ENCODE data around the gene HTT. TPM values are rescaled to one million over a fixed set of nuclear protein-coding genes. Genes with fewer than 3 reads are reported as not detected.

HTT gene
- total and polyA plus RNA-seq, 9 donors = 16.5 to 29.6 (median 22.2) TPM

DNA sequence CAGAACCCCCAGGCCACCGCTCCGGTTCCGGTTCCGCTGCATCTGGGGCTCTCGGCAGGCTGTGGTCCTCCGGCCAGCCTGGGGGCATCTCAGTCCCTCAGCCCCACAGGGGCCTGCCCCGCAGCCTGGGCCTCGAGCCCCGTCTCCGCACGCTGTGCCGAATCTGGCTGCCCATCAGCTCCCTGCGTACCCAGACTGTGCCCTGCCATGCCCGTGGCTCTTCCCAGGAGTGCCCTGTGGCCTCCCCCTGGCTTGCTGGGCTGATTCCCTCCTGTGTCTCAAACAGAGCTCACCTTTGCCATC, 173.6 kb downstream of the HTT start:
- no peak overlapping the region for H3K4me3 ChIP-seq (ENCODE audit: low read length)
- no peak for DNase-seq
- no peak overlapping the region for H3K27ac ChIP-seq (ENCODE audit: low read length)
- no peaks in the 10 kb centered on the region for H3K27me3 ChIP-seq (ENCODE audit: control insufficient read depth, insufficient read depth, low read length)
- 93% methylated on average over 14 of the region's 14 CpGs for WGBS (ENCODE audit: insufficient coverage)
- peaks cover 8% of the 10 kb centered on the region for H3K36me3 ChIP-seq (ENCODE audit: control insufficient read depth, insufficient read depth, low read length)
- H3K4me1 ChIP-seq (ENCODE audit: control insufficient read depth, insufficient read depth, low read length) = peaks cover 21% of the 10 kb centered on the region
- H3K9me3 ChIP-seq (replicated peaks; ENCODE audit: control insufficient read depth, low read depth, low read length) = no peaks in the 10 kb centered on the region

DNA sequence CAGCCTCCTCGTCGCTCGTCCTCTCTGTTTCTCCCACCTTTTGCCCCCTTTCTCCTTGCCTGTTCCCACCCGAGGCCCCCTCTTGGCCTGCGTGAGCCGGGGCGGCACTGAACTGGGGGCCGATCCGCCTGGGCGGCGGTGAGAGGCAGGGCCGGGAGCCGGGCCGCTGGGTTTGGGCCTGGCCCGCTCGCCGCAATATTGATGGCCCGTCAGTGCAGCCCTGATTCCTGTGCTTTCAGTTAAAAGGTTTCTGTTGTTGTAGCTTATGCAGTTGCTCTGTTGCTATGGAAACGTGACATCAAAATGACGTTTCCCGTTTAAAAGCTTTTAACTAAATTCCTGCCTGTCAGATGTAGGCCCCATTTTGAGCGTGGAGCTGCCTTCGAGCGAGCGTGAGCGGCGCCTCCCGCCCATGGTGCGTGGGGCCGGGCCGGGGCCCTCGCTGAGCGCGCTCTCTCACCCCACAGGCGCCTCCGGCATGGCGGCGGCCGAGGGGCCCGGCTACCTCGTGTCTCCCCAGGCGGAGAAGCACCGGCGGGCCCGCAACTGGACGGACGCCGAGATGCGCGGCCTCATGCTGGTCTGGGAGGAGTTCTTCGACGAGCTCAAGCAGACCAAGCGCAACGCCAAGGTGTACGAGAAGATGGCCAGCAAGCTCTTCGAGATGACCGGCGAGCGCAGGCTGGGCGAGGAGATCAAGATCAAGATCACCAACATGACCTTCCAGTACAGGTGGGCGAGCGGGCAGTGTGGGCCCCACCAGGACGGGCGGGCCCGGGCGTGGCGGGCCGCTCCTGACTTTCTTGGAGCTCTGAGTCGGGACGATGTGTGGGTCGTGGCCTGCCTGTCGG, 174.6 kb downstream of the HTT start, which contains the start of gene MSANTD1:
MSANTD1 (plus strand) TSS at position 349 of the 851 bp plus-strand sequence; CDS start at position 413, 64 bp downstream.
- no peaks in the 10 kb centered on the region for H3K27me3 ChIP-seq (ENCODE audit: control insufficient read depth, insufficient read depth, low read length)
- WGBS (ENCODE audit: insufficient coverage) = 76% methylated on average over 60 of the region's 72 CpGs
- H3K36me3 ChIP-seq (ENCODE audit: control insufficient read depth, insufficient read depth, low read length) = peaks cover 13% of the 10 kb centered on the region
- H3K4me3 ChIP-seq (ENCODE audit: low read length) = no peak within 1 kb of the TSS
- DNase-seq = peak; percentile 87
- no peaks in the 10 kb centered on the region for H3K9me3 ChIP-seq (replicated peaks; ENCODE audit: control insufficient read depth, low read depth, low read length)
- H3K27ac ChIP-seq (ENCODE audit: low read length) = no peak within 1 kb of the TSS
- H3K4me1 ChIP-seq (ENCODE audit: control insufficient read depth, insufficient read depth, low read length) = peaks cover 16% of the 10 kb centered on the region

DNA sequence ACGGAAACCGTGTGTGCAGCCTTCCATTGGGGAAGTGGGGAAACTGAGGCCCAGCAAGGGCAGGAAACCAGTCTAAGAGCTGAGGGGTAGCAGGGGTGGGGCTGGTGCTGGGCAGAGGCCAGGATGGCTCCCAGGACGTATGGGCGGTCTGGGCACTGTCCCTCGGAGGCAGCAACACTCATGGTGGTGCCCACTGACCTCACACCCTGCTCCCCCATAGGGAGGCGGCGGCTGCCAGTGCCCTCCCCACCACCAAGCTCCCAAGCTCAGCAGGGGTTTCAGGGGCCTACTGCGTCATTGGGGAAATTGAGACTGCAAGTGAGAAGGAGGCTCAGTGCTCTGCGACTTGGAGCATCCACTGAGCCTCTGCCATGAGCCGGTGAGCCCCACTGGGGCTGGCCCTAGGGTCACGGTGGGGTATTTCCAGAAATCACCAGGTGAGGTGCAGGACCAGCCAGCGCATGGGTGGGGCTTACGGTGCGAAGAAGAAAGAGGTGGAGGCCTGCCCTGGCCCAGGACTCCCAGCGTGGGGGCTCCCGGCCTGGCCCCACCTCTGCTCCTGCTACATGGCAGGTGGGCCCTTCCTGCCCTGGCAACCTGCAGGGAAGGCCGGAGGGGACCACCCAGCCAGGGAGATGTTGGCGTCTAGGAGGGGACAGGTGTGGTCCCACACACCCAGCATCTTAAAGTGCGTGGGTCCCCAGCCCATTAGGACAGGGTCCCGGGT, 175.4 kb downstream of the HTT start:
- WGBS (ENCODE audit: insufficient coverage) = 84% methylated on average over 16 of the region's 20 CpGs
- Histone ChIP-seq H3K27me3 (ENCODE audit: control insufficient read depth, insufficient read depth, low read length) (no peaks in the 10 kb centered on the region), H3K4me3 (ENCODE audit: low read length) (no peak overlapping the region), H3K9me3 (replicated peaks; ENCODE audit: control insufficient read depth, low read depth, low read length) (no peaks in the 10 kb centered on the region), H3K4me1 (ENCODE audit: control insufficient read depth, insufficient read depth, low read length) (peaks cover 16% of the 10 kb centered on the region), H3K36me3 (ENCODE audit: control insufficient read depth, insufficient read depth, low read length) (peaks cover 7% of the 10 kb centered on the region), H3K27ac (ENCODE audit: low read length) (no peak overlapping the region)
- DNase-seq = no peak

DNA sequence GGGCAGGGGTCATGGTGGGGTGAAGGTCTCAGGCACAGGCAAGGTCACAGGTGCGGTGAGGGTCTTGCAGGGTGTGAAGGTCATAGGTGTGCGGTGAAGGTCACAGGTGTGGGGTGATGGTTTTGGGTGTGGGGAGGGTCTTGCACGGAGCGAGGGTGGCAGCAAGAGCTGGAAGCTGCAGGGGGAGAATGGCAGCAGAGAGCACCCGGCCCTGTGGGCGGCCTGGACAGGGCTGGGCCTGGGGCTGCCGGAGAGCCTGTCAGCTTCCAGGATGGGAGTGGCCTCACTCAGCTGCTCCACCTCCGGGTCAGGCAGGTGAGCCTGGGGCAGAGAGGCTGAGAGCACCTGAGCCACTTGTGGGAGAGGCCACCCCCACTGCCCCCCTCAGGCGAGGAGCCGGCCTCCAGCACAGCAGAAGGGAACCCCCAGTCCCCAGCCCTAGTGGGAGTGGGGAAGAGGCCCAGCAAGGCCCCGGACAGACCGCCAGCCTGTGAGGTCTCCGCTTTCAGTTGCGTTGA, 176.0 kb downstream of the HTT start:
- DNase-seq = no peak
- WGBS (ENCODE audit: insufficient coverage) = 61% methylated on average over 12 of the region's 14 CpGs
- peaks cover 5% of the 10 kb centered on the region for H3K36me3 ChIP-seq (ENCODE audit: control insufficient read depth, insufficient read depth, low read length)
- no peaks in the 10 kb centered on the region for H3K9me3 ChIP-seq (replicated peaks; ENCODE audit: control insufficient read depth, low read depth, low read length)
- H3K27ac ChIP-seq (ENCODE audit: low read length) = no peak overlapping the region
- no peaks in the 10 kb centered on the region for H3K27me3 ChIP-seq (ENCODE audit: control insufficient read depth, insufficient read depth, low read length)
- H3K4me1 ChIP-seq (ENCODE audit: control insufficient read depth, insufficient read depth, low read length) = peaks cover 16% of the 10 kb centered on the region
- no peak overlapping the region for H3K4me3 ChIP-seq (ENCODE audit: low read length)

DNA sequence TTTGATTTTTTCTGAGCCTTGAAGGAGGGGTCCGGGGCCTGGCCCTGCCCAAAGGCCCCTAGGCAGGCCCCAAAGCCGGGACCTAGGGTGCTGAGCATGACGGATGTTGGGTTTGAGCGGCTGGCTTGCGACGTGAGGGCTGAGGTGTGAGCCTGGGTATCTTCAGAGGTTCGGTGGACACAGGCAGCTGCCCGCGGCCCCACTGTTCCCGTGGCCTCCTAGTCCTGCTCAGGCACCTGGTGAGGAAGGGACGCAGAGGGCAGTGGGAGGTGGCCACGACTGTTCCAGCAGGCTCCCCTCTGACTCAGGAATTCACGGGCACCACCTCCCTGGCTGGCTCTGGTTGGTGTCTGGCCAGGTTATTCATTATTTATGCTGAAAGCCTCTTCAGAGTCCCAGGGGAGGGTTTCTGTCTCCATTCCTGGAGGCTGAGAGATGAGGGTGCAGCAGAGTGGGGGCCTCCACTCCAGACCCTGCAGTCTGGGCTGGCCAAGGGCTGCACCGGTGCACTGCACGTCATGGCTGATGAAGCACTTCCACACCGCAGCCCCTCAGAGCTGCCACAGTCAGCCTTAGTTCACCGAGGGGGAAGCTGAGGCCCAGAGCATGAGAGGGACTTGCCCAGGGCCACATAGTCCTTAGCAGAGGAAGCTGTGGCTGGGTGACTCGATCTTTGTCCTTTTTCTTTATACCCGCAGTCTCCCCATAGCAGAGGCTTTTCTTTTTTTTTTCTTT, 176.6 kb downstream of the HTT start:
- Histone ChIP-seq H3K9me3 (replicated peaks; ENCODE audit: control insufficient read depth, low read depth, low read length) (no peaks in the 10 kb centered on the region), H3K4me1 (ENCODE audit: control insufficient read depth, insufficient read depth, low read length) (peaks cover 19% of the 10 kb centered on the region), H3K36me3 (ENCODE audit: control insufficient read depth, insufficient read depth, low read length) (peaks cover 5% of the 10 kb centered on the region), H3K4me3 (ENCODE audit: low read length) (no peak overlapping the region), H3K27ac (ENCODE audit: low read length) (no peak overlapping the region), H3K27me3 (ENCODE audit: control insufficient read depth, insufficient read depth, low read length) (no peaks in the 10 kb centered on the region)
- no peak for DNase-seq
- WGBS (ENCODE audit: insufficient coverage) = 78% methylated on average over 16 of the region's 19 CpGs

DNA sequence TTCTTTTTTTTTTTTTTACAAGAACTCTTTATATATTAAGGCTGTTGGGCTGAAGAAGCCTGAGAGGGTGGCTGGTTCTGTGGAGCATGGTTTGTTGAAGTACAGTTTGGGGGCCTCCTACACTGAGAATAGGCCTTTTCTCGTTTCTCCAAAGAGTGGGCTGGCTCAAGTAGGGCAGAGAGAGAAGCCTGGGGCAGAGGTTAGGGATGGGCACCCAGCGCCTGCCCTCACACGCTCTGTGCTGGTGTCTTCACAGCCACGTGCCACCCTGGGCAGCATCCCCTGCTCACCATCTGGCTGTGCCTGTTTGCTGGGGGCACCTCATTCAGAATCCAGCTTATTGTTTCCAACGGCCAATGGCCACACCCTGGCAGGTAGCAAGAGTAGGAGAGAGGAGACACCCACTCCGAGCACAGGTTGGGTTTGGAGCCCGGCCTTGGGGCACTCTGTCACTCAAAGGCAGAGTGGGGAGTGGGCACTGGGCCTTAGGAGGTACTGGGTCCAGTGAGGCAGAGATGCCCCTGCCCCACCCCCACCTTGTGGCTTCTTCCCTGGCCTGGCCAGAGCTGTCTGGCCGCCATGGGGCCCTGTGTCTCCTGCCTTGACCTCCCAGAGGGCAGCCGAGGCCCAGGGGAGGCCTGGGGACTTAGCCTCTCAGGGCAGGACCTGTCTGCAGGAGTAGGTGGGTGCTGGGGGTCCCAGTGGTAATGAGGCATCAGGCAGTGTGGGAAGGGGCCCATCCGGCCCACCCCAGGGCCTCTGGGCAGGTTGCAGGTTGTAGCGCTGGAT, 177.4 kb downstream of the HTT start:
- peaks cover 5% of the 10 kb centered on the region for H3K36me3 ChIP-seq (ENCODE audit: control insufficient read depth, insufficient read depth, low read length)
- 93% methylated on average over 10 of the region's 11 CpGs for WGBS (ENCODE audit: insufficient coverage)
- no peak for DNase-seq
- no peak overlapping the region for H3K4me3 ChIP-seq (ENCODE audit: low read length)
- H3K27me3 ChIP-seq (ENCODE audit: control insufficient read depth, insufficient read depth, low read length) = no peaks in the 10 kb centered on the region
- H3K27ac ChIP-seq (ENCODE audit: low read length) = no peak overlapping the region
- H3K9me3 ChIP-seq (replicated peaks; ENCODE audit: control insufficient read depth, low read depth, low read length) = no peaks in the 10 kb centered on the region
- peaks cover 20% of the 10 kb centered on the region for H3K4me1 ChIP-seq (ENCODE audit: control insufficient read depth, insufficient read depth, low read length)

DNA sequence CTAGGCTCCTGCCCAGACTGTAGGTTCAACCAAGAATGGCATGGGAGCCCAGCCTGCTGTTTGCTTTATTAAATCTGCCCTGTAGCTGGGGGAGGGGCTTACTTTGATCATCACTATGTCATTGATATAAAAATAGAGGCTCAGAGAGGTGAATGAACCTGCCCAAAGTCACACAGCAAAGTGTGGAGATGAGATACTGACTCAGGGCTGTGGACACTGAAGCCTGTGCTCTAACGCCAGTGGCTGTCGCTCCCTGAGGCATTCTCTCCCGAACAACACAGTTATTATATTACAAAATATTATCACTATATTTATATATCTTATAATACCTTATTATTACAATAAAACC, 178.0 kb downstream of the HTT start:
- WGBS (ENCODE audit: insufficient coverage) = no CpG with 5 or more reads among the region's 3 CpGs
- Histone ChIP-seq H3K9me3 (replicated peaks; ENCODE audit: control insufficient read depth, low read depth, low read length) (no peaks in the 10 kb centered on the region), H3K4me3 (ENCODE audit: low read length) (no peak overlapping the region), H3K4me1 (ENCODE audit: control insufficient read depth, insufficient read depth, low read length) (peaks cover 21% of the 10 kb centered on the region), H3K36me3 (ENCODE audit: control insufficient read depth, insufficient read depth, low read length) (peaks cover 5% of the 10 kb centered on the region), H3K27ac (ENCODE audit: low read length) (no peak overlapping the region), H3K27me3 (ENCODE audit: control insufficient read depth, insufficient read depth, low read length) (no peaks in the 10 kb centered on the region)
- DNase-seq = no peak

DNA sequence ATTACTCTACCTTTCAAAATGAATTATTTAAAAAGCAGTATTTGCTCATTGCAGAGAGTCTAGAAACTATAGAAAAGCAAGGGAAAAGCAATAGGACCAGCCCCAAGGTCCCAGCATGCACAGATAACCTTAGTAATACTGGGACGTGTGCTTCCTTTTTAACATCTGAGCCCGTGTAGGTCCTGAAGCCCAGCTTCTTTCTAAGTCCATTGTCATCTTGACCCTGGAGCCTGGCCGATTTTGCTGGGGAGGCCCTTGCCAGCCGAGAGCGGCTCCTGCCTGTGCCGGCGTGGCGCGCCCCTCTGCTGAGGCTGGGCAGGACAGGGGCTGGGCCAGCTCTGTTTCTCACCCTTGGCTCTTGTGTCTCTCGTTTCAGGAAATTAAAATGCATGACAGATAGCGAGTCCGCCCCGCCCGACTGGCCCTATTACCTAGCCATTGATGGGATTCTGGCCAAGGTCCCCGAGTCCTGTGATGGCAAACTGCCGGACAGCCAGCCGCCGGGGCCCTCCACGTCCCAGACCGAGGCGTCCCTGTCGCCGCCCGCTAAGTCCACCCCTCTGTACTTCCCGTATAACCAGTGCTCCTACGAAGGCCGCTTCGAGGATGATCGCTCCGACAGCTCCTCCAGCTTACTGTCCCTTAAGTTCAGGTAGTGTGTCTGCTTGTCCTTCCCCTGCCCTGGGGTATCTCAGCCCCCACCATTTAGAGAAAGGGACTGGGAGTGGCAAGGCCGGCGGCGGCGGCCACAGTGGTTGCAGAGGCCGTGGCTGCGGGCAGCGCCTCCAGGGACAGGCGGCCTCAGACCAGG, 178.6 kb downstream of the HTT start:
- no peak for DNase-seq
- H3K36me3 ChIP-seq (ENCODE audit: control insufficient read depth, insufficient read depth, low read length) = peaks cover 5% of the 10 kb centered on the region
- WGBS (ENCODE audit: insufficient coverage) = 75% methylated on average over 33 of the region's 38 CpGs
- peaks cover 20% of the 10 kb centered on the region for H3K4me1 ChIP-seq (ENCODE audit: control insufficient read depth, insufficient read depth, low read length)
- H3K27me3 ChIP-seq (ENCODE audit: control insufficient read depth, insufficient read depth, low read length) = no peaks in the 10 kb centered on the region
- H3K9me3 ChIP-seq (replicated peaks; ENCODE audit: control insufficient read depth, low read depth, low read length) = no peaks in the 10 kb centered on the region
- no peak overlapping the region for H3K4me3 ChIP-seq (ENCODE audit: low read length)
- H3K27ac ChIP-seq (ENCODE audit: low read length) = no peak overlapping the region

DNA sequence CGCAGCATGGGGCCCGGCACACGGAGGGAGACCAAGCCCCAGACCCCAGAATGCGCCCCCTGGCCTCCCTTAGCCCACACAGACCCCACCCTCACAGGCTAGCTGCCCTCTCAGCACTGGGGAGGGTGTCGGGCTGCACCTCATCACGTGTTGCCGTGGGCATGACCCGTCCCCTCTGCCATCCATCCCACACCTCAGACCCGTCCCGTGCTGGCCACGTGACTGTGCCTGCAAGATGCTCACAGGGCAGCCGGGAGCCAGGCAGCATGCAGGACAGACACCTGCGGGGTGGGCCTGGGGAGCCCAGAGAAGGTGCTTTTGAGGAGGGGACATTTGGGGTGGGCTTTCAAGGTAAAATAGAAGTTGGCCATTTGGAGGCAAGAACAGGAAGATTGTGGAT, 179.3 kb downstream of the HTT start:
- H3K27me3 ChIP-seq (ENCODE audit: control insufficient read depth, insufficient read depth, low read length) = no peaks in the 10 kb centered on the region
- no peak for DNase-seq
- H3K9me3 ChIP-seq (replicated peaks; ENCODE audit: control insufficient read depth, low read depth, low read length) = no peaks in the 10 kb centered on the region
- no peak overlapping the region for H3K27ac ChIP-seq (ENCODE audit: low read length)
- H3K36me3 ChIP-seq (ENCODE audit: control insufficient read depth, insufficient read depth, low read length) = peaks cover 5% of the 10 kb centered on the region
- H3K4me3 ChIP-seq (ENCODE audit: low read length) = no peak overlapping the region
- H3K4me1 ChIP-seq (ENCODE audit: control insufficient read depth, insufficient read depth, low read length) = peaks cover 20% of the 10 kb centered on the region
- WGBS (ENCODE audit: insufficient coverage) = 93% methylated on average over 6 of the region's 13 CpGs
